Measurements from ENCODE around the gene CLASP1. TPM values are rescaled to one million over a fixed set of nuclear protein-coding genes. Genes with fewer than 3 reads are reported as not detected.
A peak's percentile ranks its signal among the peaks of the same experiment; 100 is the strongest.

The CLASP1 gene
- total and polyA plus RNA-seq, 2 experiments from 2014 or later, result 16.6 to 56.3 TPM

GRCh38 chr2:121336528-121337294 lies 312.6 kb downstream of the CLASP1 start (continued):
- no peak for TF ChIP-seq ZNF114 (CRISPR knock-in tag; IDR thresholded peaks at IDR 0.05)

DNA sequence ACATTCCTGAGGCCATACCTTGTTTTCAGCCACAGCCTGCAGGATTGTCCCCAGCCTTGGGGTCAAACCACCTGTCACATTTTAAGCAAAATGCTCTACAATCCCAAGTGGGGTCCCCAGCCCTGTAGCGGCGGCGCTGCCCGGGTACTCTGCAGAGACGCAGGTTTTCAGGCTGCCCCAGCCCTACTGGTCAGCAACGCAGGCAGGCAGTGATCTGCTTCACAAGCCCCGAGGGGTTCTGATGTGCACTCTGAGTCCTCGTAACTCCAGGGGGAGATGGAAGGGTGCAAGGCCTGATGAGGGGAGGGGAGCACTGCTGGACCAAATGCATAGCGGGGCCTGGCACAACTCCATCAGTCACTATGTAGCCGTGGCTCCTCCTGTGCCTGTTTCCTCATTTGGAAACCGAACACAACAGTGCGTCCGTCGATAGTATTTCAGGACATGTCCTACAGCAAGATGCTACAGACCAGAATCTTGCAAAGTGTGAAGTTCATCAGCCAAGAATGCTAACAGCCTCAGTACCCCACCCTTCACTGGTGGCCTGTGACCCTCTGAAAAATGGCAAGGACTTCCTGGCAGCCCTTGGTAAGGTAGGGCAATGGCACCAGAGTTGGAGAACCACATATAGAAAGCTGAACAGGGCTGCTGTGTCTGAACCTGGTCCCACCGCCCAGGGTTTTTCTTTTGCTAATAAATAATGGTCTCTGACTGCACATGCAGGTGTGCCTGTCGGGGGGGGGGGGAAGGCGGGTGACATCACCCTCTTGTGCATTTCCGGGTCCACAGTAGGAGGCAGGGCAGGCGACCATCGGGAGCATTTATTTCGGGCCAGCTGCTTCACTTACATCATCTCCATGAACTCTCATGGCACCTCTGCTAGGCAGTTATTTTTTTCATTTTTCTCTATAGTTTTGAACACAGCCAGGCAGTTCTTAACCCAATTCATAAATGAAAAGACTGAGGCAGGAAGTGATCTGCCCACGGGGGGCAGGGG lies 313.7 kb downstream of the CLASP1 start:
- Histone ChIP-seq H3K4me2 (peak overlapping the region; percentile 26), H3K27me3 (ENCODE audit: insufficient read depth) (no peaks in the 10 kb centered on the region), H3K79me2 (replicated peaks; ENCODE audit: insufficient read depth) (no peaks in the 10 kb centered on the region), H3K27ac (ENCODE audit: low read depth) (no peak overlapping the region), H3K9me2 (ENCODE audit: insufficient read depth) (no peaks in the 10 kb centered on the region), H3K4me1 (ENCODE audit: insufficient read depth) (peaks cover 13% of the 10 kb centered on the region), H3F3A (replicated peaks; ENCODE audit: low read depth) (no peaks in the 10 kb centered on the region), H3K36me3 (ENCODE audit: insufficient read depth) (no peaks in the 10 kb centered on the region; the same call in 1 of the 2 replicates), H2AFZ (no peak overlapping the region), H4K20me1 (replicated peaks; ENCODE audit: insufficient read depth) (no peaks in the 10 kb centered on the region), H3K4me3 (no peak overlapping the region)
- DNase-seq (ENCODE audit: low spot score) (no peak), ATAC-seq (no peak)
- H3K27me3 Mint-ChIP-seq (ENCODE audit: insufficient read depth, low read depth, poor library complexity), result peaks cover 9% of the 10 kb centered on the region
- no peaks in the 10 kb centered on the region for H3K9me3 Mint-ChIP-seq
- peaks cover 30% of the 10 kb centered on the region for H3K4me1 Mint-ChIP-seq
- H3K27ac Mint-ChIP-seq, result peak overlapping the region; percentile 52
- H3K4me3 Mint-ChIP-seq, result peak overlapping the region; percentile 9; the same call in 1 of the 3 replicates
- peaks cover 10% of the 10 kb centered on the region for H3K36me3 Mint-ChIP-seq (ENCODE audit: low read depth)
- TF ChIP-seq JUNB (IDR thresholded peaks at IDR 0.05; ENCODE audit: unreplicated experiment), result no peak
- no peak for TF ChIP-seq ETS1 (IDR thresholded peaks at IDR 0.05)
- no peak for TF ChIP-seq EZH2 (IDR thresholded peaks at IDR 0.05; ENCODE audit: low read depth, unreplicated experiment)
- no peak for TF ChIP-seq POLR2AphosphoS5 (IDR thresholded peaks at IDR 0.05; ENCODE audit: low read depth)
- TF ChIP-seq, protein P1, sequence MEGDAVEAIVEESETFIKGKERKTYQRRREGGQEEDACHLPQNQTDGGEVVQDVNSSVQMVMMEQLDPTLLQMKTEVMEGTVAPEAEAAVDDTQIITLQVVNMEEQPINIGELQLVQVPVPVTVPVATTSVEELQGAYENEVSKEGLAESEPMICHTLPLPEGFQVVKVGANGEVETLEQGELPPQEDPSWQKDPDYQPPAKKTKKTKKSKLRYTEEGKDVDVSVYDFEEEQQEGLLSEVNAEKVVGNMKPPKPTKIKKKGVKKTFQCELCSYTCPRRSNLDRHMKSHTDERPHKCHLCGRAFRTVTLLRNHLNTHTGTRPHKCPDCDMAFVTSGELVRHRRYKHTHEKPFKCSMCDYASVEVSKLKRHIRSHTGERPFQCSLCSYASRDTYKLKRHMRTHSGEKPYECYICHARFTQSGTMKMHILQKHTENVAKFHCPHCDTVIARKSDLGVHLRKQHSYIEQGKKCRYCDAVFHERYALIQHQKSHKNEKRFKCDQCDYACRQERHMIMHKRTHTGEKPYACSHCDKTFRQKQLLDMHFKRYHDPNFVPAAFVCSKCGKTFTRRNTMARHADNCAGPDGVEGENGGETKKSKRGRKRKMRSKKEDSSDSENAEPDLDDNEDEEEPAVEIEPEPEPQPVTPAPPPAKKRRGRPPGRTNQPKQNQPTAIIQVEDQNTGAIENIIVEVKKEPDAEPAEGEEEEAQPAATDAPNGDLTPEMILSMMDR (conservative IDR thresholded peaks at IDR 0.05; ENCODE audit: low read depth in 2 of 2), result no peak
- TF ChIP-seq NANOG (IDR thresholded peaks at IDR 0.05; ENCODE audit: borderline replicate concordance), result no peak
- TF ChIP-seq CREB1 (CRISPR knock-in tag; IDR thresholded peaks at IDR 0.05; ENCODE audit: low read depth), result no peak
- no peak for TF ChIP-seq ZNF331 (CRISPR knock-in tag; IDR thresholded peaks at IDR 0.05; ENCODE audit: low read depth)
- TF ChIP-seq, protein P2, sequence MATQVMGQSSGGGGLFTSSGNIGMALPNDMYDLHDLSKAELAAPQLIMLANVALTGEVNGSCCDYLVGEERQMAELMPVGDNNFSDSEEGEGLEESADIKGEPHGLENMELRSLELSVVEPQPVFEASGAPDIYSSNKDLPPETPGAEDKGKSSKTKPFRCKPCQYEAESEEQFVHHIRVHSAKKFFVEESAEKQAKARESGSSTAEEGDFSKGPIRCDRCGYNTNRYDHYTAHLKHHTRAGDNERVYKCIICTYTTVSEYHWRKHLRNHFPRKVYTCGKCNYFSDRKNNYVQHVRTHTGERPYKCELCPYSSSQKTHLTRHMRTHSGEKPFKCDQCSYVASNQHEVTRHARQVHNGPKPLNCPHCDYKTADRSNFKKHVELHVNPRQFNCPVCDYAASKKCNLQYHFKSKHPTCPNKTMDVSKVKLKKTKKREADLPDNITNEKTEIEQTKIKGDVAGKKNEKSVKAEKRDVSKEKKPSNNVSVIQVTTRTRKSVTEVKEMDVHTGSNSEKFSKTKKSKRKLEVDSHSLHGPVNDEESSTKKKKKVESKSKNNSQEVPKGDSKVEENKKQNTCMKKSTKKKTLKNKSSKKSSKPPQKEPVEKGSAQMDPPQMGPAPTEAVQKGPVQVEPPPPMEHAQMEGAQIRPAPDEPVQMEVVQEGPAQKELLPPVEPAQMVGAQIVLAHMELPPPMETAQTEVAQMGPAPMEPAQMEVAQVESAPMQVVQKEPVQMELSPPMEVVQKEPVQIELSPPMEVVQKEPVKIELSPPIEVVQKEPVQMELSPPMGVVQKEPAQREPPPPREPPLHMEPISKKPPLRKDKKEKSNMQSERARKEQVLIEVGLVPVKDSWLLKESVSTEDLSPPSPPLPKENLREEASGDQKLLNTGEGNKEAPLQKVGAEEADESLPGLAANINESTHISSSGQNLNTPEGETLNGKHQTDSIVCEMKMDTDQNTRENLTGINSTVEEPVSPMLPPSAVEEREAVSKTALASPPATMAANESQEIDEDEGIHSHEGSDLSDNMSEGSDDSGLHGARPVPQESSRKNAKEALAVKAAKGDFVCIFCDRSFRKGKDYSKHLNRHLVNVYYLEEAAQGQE (IDR thresholded peaks at IDR 0.05; ENCODE audit: unreplicated experiment), result no peak
- no peak for TF ChIP-seq STAT1 (IDR thresholded peaks at IDR 0.05; ENCODE audit: unreplicated experiment)
- no peak for TF ChIP-seq ZNF114 (CRISPR knock-in tag; IDR thresholded peaks at IDR 0.05)
- TF ChIP-seq EZH2phosphoT487 (IDR thresholded peaks at IDR 0.05; ENCODE audit: unreplicated experiment), result no peak
